DND-41 (cell line): ENCODE data around the gene NFIL3.
"Not testable (repeated sequence)": the region's sequence is repeated elsewhere in the genome, so short reads cannot be mapped to it uniquely, and the experiment has no call there.

Source experiments
- ATAC-seq: fragments of 200-7000 bp; cut with Tn5 transposase; 3 replicates; pipeline ENCODE4 v1.9.1; 2021; ENCODE audit warnings: low read depth; ENCODE audit not compliant: insufficient read depth
- DNase-seq: peaks from one replicate; pipeline ENCODE4 v3.0.0-alpha.2; 2020
- H2AFZ ChIP-seq: 2 replicates; pipeline ENCODE4 v1.6.0; 2012; ENCODE audit warnings: low read depth, low read length
- H3K27ac ChIP-seq: 2 replicates; pipeline ENCODE4 v1.5.1; 2012; ENCODE audit warnings: low read length, inconsistent platforms
- H3K27me3 ChIP-seq: fragments of 200-600 bp; sonication (generic); 2 replicates; pipeline ENCODE4 v1.6.0; 2012; ENCODE audit warnings: low read length, mild to moderate bottlenecking, inconsistent platforms; ENCODE audit not compliant: insufficient read depth, poor library complexity
- H3K36me3 ChIP-seq: 2 replicates; pipeline ENCODE4 v1.5.1; 2012; ENCODE audit warnings: low read length, inconsistent platforms; ENCODE audit not compliant: insufficient read depth
- H3K4me1 ChIP-seq: 2 replicates; pipeline ENCODE4 v1.5.1; 2012; ENCODE audit warnings: mild to moderate bottlenecking, low read length; ENCODE audit not compliant: insufficient read depth
- H3K4me2 ChIP-seq: 2 replicates; pipeline ENCODE4 v1.6.0; 2012; ENCODE audit warnings: mild to moderate bottlenecking, moderate library complexity, low read length, inconsistent platforms; ENCODE audit not compliant: insufficient read depth
- H3K4me3 ChIP-seq, 2 experiments: fragments of 200-600 bp in 1 of 2; shearing (Covaris generic) in 1 of 2; 2 replicates each; pipeline ENCODE4 v1.5.1; 2012 to 2016; ENCODE audit warnings: inconsistent platforms in 2 of 2, low read length in 2 of 2, mild to moderate bottlenecking in 2 of 2, low read depth in 1 of 2, moderate library complexity in 1 of 2
- H3K79me2 ChIP-seq: 2 replicates; pipeline ENCODE4 v1.6.0; 2012; ENCODE audit warnings: low read length, inconsistent platforms; ENCODE audit not compliant: insufficient read depth
- H3K9ac ChIP-seq: 2 replicates; pipeline ENCODE4 v1.6.0; 2012; ENCODE audit warnings: low read depth, mild to moderate bottlenecking, inconsistent platforms, low read length, moderate library complexity
- H3K9me3 ChIP-seq: 2 replicates; pipeline ENCODE4 v1.5.1; 2012; ENCODE audit warnings: low read length, moderate library complexity, mild to moderate bottlenecking, inconsistent platforms; ENCODE audit not compliant: insufficient read depth, severe bottlenecking
- H4K20me1 ChIP-seq: 2 replicates; pipeline ENCODE4 v1.6.0; 2012; ENCODE audit warnings: low read length; ENCODE audit not compliant: insufficient read depth
- EZH2 ChIP-seq: IDR thresholded peaks from 3 replicates; pipeline ENCODE4 v1.6.1; 2012; ENCODE audit warnings: borderline replicate concordance, low read depth, mild to moderate bottlenecking, moderate library complexity, low read length, inconsistent platforms; ENCODE audit not compliant: severe bottlenecking
- TF ChIP-seq, protein P1 (sequence below): IDR thresholded peaks from 2 replicates; pipeline ENCODE4 v1.5.1; 2012; ENCODE audit warnings: borderline replicate concordance, low read length, moderate library complexity, mild to moderate bottlenecking; ENCODE audit not compliant: poor library complexity, severe bottlenecking; ENCODE audit errors: extremely low read depth

The NFIL3 gene

DNA sequence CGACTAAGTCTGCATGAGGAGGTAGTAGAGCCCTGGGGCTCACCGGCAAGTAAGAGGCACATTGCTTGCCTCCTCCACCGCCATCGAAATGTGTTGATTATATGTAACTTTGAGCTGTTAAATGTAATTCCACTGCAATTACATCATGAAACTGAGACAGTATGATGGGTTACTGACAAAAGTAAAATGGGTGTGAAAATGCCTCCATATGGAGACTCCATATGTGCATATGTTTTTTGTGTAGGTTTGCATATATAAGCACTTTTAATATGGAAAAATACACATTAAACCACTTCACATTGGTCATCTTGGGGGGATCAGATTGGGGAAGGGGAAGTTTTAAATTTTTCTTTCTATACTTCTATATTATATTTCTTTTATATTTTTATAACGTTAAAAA lies 29.8 kb downstream of the NFIL3 start:
- TF ChIP-seq EZH2 = no peak
- TF ChIP-seq, protein P1, sequence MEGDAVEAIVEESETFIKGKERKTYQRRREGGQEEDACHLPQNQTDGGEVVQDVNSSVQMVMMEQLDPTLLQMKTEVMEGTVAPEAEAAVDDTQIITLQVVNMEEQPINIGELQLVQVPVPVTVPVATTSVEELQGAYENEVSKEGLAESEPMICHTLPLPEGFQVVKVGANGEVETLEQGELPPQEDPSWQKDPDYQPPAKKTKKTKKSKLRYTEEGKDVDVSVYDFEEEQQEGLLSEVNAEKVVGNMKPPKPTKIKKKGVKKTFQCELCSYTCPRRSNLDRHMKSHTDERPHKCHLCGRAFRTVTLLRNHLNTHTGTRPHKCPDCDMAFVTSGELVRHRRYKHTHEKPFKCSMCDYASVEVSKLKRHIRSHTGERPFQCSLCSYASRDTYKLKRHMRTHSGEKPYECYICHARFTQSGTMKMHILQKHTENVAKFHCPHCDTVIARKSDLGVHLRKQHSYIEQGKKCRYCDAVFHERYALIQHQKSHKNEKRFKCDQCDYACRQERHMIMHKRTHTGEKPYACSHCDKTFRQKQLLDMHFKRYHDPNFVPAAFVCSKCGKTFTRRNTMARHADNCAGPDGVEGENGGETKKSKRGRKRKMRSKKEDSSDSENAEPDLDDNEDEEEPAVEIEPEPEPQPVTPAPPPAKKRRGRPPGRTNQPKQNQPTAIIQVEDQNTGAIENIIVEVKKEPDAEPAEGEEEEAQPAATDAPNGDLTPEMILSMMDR = no peak
- Histone ChIP-seq H3K4me1 (no peaks in the 10 kb centered on the region), H3K36me3 (no peaks in the 10 kb centered on the region), H3K4me3 (no peak overlapping the region), H3K27me3 (no peaks in the 10 kb centered on the region), H3K79me2 (no peaks in the 10 kb centered on the region), H3K27ac (no peak overlapping the region), H3K4me2 (no peak overlapping the region), H4K20me1 (no peaks in the 10 kb centered on the region), H2AFZ (no peak overlapping the region), H3K9ac (no peak overlapping the region), H3K9me3 (no peaks in the 10 kb centered on the region)
- DNase-seq = no peak
- ATAC-seq = no peak

DNA sequence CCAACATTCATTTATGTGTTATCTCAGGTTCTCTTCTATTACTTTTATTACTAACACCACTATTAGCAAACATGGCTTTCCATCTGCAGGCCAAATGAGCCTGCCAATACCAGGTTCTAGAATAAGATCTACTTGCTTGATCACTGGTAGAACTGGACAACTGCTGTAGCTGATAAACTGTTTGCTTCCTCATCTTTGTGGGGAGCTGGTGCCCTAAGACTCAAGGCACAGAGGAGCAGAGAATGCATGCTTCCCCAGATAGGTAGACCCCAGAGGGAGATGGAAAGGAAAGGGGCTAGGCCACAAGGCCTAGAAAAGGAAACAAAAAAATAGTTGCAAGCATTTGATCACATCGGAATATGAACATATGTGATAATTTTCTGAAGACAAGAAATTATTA lies 31.2 kb downstream of the NFIL3 start:
- TF ChIP-seq EZH2 = no peak
- TF ChIP-seq, protein P1 = no peak
- H3K4me1 ChIP-seq = no peaks in the 10 kb centered on the region
- no peaks in the 10 kb centered on the region for H4K20me1 ChIP-seq
- H3K9ac ChIP-seq = no peak overlapping the region
- H3K27me3 ChIP-seq = no peaks in the 10 kb centered on the region
- H3K9me3 ChIP-seq = no peaks in the 10 kb centered on the region
- H3K79me2 ChIP-seq = no peaks in the 10 kb centered on the region
- DNase-seq (no peak), ATAC-seq (no peak)
- H3K36me3 ChIP-seq = no peaks in the 10 kb centered on the region
- no peak overlapping the region for H3K4me2 ChIP-seq
- no peak overlapping the region for H3K27ac ChIP-seq
- H2AFZ ChIP-seq = no peak overlapping the region
- H3K4me3 ChIP-seq = no peak overlapping the region

DNA sequence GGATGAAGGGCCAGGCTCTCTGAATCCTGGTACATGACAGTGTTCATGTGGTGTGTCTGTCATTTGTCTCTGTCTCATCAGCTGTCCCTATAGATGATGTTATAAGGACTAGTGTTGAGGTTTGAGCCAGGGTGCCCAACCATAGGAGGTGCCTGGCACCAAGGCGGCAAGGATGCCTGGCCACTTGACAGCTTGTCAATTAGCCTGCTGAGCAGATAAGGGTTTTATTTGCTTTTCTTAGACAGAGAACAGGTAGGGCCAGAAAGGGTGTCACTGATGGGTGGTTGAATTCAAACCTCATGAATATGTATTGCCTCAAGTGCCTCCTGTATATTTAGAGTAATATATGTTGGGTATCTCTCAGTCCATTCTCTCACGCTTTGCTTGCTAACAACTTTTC lies 31.8 kb downstream of the NFIL3 start:
- no peak overlapping the region for H3K27ac ChIP-seq
- H3K4me1 ChIP-seq = no peaks in the 10 kb centered on the region
- H3K27me3 ChIP-seq = no peaks in the 10 kb centered on the region
- no peak overlapping the region for H3K4me3 ChIP-seq
- no peak overlapping the region for H2AFZ ChIP-seq
- no peak overlapping the region for H3K4me2 ChIP-seq
- H4K20me1 ChIP-seq = no peaks in the 10 kb centered on the region
- H3K79me2 ChIP-seq = no peaks in the 10 kb centered on the region
- no peaks in the 10 kb centered on the region for H3K9me3 ChIP-seq
- ATAC-seq (no peak), DNase-seq (no peak)
- no peak overlapping the region for H3K9ac ChIP-seq
- no peak for TF ChIP-seq EZH2
- TF ChIP-seq, protein P1 = no peak
- H3K36me3 ChIP-seq = no peaks in the 10 kb centered on the region

DNA sequence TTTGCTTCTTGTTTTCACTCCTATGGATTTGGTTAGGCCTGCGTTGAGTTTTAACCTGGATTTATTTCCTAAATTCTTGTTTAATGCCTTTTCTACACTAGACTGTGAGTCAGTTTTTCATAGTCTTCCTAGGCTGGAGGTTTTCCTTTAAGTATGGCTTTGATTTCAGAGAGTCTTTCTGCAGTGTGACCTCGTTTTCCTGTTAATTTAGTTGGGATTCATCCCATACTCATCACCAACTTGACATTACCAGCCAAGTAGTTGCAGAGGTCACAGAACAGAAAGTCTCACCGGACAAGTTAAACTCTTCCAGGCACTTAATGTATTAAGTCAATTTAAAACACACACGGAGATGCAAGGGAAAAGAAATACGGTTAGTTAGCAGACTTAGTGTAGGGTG lies 32.2 kb downstream of the NFIL3 start:
- no peaks in the 10 kb centered on the region for H4K20me1 ChIP-seq
- no peak overlapping the region for H2AFZ ChIP-seq
- ATAC-seq = no peak
- no peaks in the 10 kb centered on the region for H3K4me1 ChIP-seq
- no peaks in the 10 kb centered on the region for H3K9me3 ChIP-seq
- no peak overlapping the region for H3K9ac ChIP-seq
- no peak overlapping the region for H3K27ac ChIP-seq
- TF ChIP-seq EZH2 = no peak
- TF ChIP-seq, protein P1 = no peak
- no peak overlapping the region for H3K4me3 ChIP-seq
- no peak overlapping the region for H3K4me2 ChIP-seq
- no peaks in the 10 kb centered on the region for H3K27me3 ChIP-seq
- DNase-seq = no peak
- no peaks in the 10 kb centered on the region for H3K36me3 ChIP-seq
- H3K79me2 ChIP-seq = no peaks in the 10 kb centered on the region

DNA sequence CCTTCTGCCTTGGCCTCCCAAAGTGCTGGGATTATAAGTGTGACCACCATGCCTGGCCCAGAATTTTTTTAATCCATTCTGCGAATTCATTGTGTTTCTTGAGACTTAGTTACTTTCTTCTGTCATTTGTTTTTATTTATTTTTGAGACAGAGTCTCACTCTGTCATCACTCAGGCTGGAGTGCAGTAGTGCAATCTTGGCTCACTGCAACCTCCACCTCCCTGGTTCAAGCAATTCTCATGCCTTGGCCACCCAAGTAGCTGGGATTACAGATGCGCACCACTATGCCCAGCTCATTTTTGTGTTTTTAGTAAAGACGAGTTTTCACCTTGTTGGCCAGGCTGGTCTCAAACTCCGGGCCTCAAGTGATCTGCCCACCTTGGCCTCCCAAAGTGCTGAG lies 33.9 kb downstream of the NFIL3 start:
- H3K4me3 ChIP-seq, H3K9me3 ChIP-seq, H4K20me1 ChIP-seq, H3K4me2 ChIP-seq, H3K36me3 ChIP-seq, H3K27me3 ChIP-seq, H3K9ac ChIP-seq, ATAC-seq, H3K27ac ChIP-seq, DNase-seq, H2AFZ ChIP-seq, H3K4me1 ChIP-seq, H3K79me2 ChIP-seq: not testable (repeated sequence)
